ENCODE results near the gene CYP27A1.

DNA sequence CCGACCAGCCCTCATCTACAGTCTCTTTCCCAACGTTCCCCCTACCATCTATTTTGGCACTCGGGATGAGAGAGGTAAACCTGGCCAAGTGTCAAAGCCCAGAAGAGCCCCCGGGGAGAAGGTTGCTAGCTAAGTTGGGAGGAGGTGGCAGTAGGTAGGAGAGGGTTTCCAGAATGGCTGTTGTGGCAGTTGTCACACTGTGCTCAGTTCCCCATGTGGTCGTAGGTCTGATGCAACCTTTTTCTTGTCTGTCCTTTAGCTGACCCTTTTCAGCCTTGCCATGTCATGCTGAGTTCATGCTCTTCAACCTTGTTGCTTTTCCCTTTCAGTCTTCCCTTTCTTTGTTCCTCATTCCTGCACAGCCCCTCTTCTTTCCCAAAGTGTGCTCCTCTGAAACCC lies 36.8 kb upstream of the CYP27A1 start:
- TF ChIP-seq POLR2A (IDR thresholded peaks at IDR 0.05; ENCODE audit: low read length) (no peak), GATA1 (IDR thresholded peaks at IDR 0.05; ENCODE audit: low read depth, low read length) (no peak)

Data from erythroblast (primary cell).